GM12878 (cell line): ENCODE results near the gene LARP7. TPM values are rescaled to one million over a fixed set of nuclear protein-coding genes. Genes with fewer than 3 reads are reported as not detected.

Experiments used
- ATAC-seq: fragments of 200-7000 bp; cut with Tn5 transposase; 3 replicates; pipeline ENCODE4 v1.9.1; 2020; ENCODE audit warnings: mild to moderate bottlenecking, moderate library complexity
- BruUV-seq: library from RNA; stranded (reverse); fragments of 400-500 nt; replicated peaks from 2 replicates; lab custom pipeline; 2021; lab: Mats Ljungman, UMichigan
- CTCF ChIA-PET: fragments of 300-600 bp; sonication (Branson Sonifier 250); formaldehyde crosslinking; extraction: SDS; loops from one replicate; lab custom pipeline; 2021; ENCODE audit warnings: inconsistent platforms; lab: Yijun Ruan, JAX
- POLR2A ChIA-PET: fragments of 350-600 bp; formaldehyde crosslinking; extraction: SDS; loops from one replicate; lab custom pipeline; 2021; ENCODE audit warnings: inconsistent platforms; lab: Charles Lee
- RAD21 ChIA-PET: fragments of 300-600 bp; sonication (Branson Sonifier 250); formaldehyde crosslinking; loops from one replicate; lab custom pipeline; 2023; ENCODE audit warnings: antibody characterized with exemption; ENCODE audit not compliant: unreplicated experiment; lab: Charles Lee
- SMC1A ChIA-PET: fragments of 300-600 bp; sonication (Branson Sonifier 250); formaldehyde crosslinking; loops from one replicate; lab custom pipeline; 2023; ENCODE audit not compliant: unreplicated experiment, uncharacterized antibody; lab: Charles Lee
- DNase-seq: peaks from one replicate; pipeline ENCODE4 v3.0.0-alpha.2; 2011; ENCODE audit warnings: low read depth, low spot score
- FAIRE-seq: peaks from 3 replicates; lab custom pipeline; 2011; peaks lifted over from hg19 to GRCh38; lab: Jason Lieb, UNC
- H2AFZ ChIP-seq: 2 replicates; pipeline ENCODE4 v1.6.0; 2011; ENCODE audit warnings: low read depth, low read length, control low read depth; ENCODE audit not compliant: control insufficient read depth
- H3K27ac ChIP-seq: 2 replicates; pipeline ENCODE4 v1.5.1; 2011; ENCODE audit warnings: control low read depth; ENCODE audit not compliant: control insufficient read depth, insufficient read depth
- H3K27me3 ChIP-seq, 2 experiments: replicated peaks in 1 of 2; 2 replicates each; pipeline versions ENCODE4 v1.6.0 to v1.6.1; 2011; ENCODE audit warnings: low read length in 1 of 2; ENCODE audit not compliant: control insufficient read depth in 2 of 2, insufficient read depth in 2 of 2
- H3K36me3 ChIP-seq, 2 experiments: 2 replicates each; pipeline ENCODE4 v1.5.1; 2011; ENCODE audit warnings: low read length in 1 of 2; ENCODE audit not compliant: control insufficient read depth in 2 of 2, insufficient read depth in 2 of 2
- H3K4me1 ChIP-seq: 2 replicates; pipeline ENCODE4 v1.6.1; 2011; ENCODE audit warnings: mild to moderate bottlenecking, low read length, moderate library complexity, mixed read lengths; ENCODE audit not compliant: control insufficient read depth, insufficient read depth
- H3K4me2 ChIP-seq: 2 replicates; pipeline ENCODE4 v1.6.0; 2011; ENCODE audit warnings: control low read depth; ENCODE audit not compliant: control insufficient read depth, insufficient read depth
- H3K4me3 ChIP-seq: fragments of 200-600 bp; sonication (generic); 2 replicates; pipeline ENCODE4 v1.5.1; 2016
- H3K79me2 ChIP-seq: 2 replicates; pipeline ENCODE4 v1.6.0; 2011; ENCODE audit warnings: low read length; ENCODE audit not compliant: control insufficient read depth, insufficient read depth
- H3K9ac ChIP-seq: 2 replicates; pipeline ENCODE4 v1.8.0; 2011; ENCODE audit warnings: low read length, control low read depth, mixed read lengths; ENCODE audit not compliant: control insufficient read depth, insufficient read depth
- H3K9me3 ChIP-seq: replicated peaks from 3 replicates; pipeline ENCODE4 v1.5.1; 2011; ENCODE audit warnings: mild to moderate bottlenecking, low read length; ENCODE audit not compliant: control insufficient read depth, insufficient read depth
- H4K20me1 ChIP-seq: 2 replicates; pipeline ENCODE4 v1.6.0; 2011; ENCODE audit not compliant: control insufficient read depth, insufficient read depth
- CBX3 ChIP-seq: fragments of 200-600 bp; sonication (generic); IDR thresholded peaks from 2 replicates; pipeline ENCODE4 v1.6.1; 2016; ENCODE audit warnings: low read depth, borderline replicate concordance
- CHD4 ChIP-seq: fragments of 200-600 bp; sonication (generic); IDR thresholded peaks from 2 replicates; pipeline ENCODE4 v1.6.1; 2016; ENCODE audit warnings: mild to moderate bottlenecking
- ETV6 ChIP-seq, 2 experiments: fragments of 450-650 bp in 1 of 2; IDR thresholded peaks in 1 of 2; conservative IDR thresholded peaks in 1 of 2; 2 replicates each; pipeline ENCODE4 v1.6.1; 2014; ENCODE audit warnings: antibody characterized with exemption in 1 of 2, borderline replicate concordance in 1 of 2, low read depth in 1 of 2, mild to moderate bottlenecking in 1 of 2, moderate library complexity in 1 of 2
- HDAC6 ChIP-seq: fragments of 200-600 bp; sonication (generic); IDR thresholded peaks from one replicate; pipeline ENCODE4 v1.8.0; 2017; ENCODE audit warnings: antibody characterized with exemption; ENCODE audit not compliant: unreplicated experiment
- IKZF2 ChIP-seq, 2 experiments: fragments of 450-650 bp; IDR thresholded peaks; 2 replicates each; pipeline ENCODE4 v1.6.1; 2017; ENCODE audit warnings: mild to moderate bottlenecking in 2 of 2, moderate library complexity in 2 of 2
- MLLT1 ChIP-seq: fragments of 450-650 bp; IDR thresholded peaks from 2 replicates; pipeline ENCODE4 v1.6.1; 2016; ENCODE audit warnings: mild to moderate bottlenecking
- MTA3 ChIP-seq: IDR thresholded peaks from 2 replicates; pipeline ENCODE4 v1.6.1; 2012; ENCODE audit warnings: low read length, inconsistent platforms, borderline replicate concordance
- POLR2A ChIP-seq: IDR thresholded peaks from 2 replicates; pipeline ENCODE4 v1.6.1; 2011; ENCODE audit warnings: low read depth, mild to moderate bottlenecking, low read length
- RELB ChIP-seq: fragments of 450-650 bp; IDR thresholded peaks from 2 replicates; pipeline ENCODE4 v1.6.1; 2017; ENCODE audit warnings: low read depth, mild to moderate bottlenecking, moderate library complexity
- SIX5 ChIP-seq: IDR thresholded peaks from 2 replicates; pipeline ENCODE4 v1.6.1; 2011; ENCODE audit warnings: mild to moderate bottlenecking, low read depth, low read length, moderate library complexity; ENCODE audit not compliant: severe bottlenecking
- SMC3 ChIP-seq: IDR thresholded peaks from 2 replicates; pipeline ENCODE4 v1.6.1; 2011; ENCODE audit warnings: low read length, improper control_type of control experiment, borderline replicate concordance
- TAF1 ChIP-seq: IDR thresholded peaks from 2 replicates; pipeline ENCODE4 v1.6.1; 2011; ENCODE audit warnings: mild to moderate bottlenecking, low read depth, low read length, borderline replicate concordance
- USF2 ChIP-seq: IDR thresholded peaks from 2 replicates; pipeline ENCODE4 v1.6.1; 2011; ENCODE audit warnings: low read depth, low read length, improper control_type of control experiment, borderline replicate concordance
- YY1 ChIP-seq: IDR thresholded peaks from 2 replicates; pipeline ENCODE4 v1.6.1; 2011; ENCODE audit warnings: low read depth, mild to moderate bottlenecking, low read length
- ZNF384 ChIP-seq: IDR thresholded peaks from 2 replicates; pipeline ENCODE4 v1.6.1; 2012; ENCODE audit warnings: low read depth, mild to moderate bottlenecking, low read length, improper control_type of control experiment, borderline replicate concordance
- WGBS: methylation state at CpG from one replicate; pipeline ENCODE4 v1.1.6; 2016; ENCODE audit warnings: low lambda C conversion rate; ENCODE audit not compliant: insufficient replicate concordance, insufficient coverage; ENCODE audit errors: missing lambda C conversion rate; 5-methylcytosine and 5-hydroxymethylcytosine counted together
- in situ Hi-C: fragments of 300-500 bp; cut with MboI; formaldehyde crosslinking; loops from 9 replicates; pipeline ENCODE4 v1.14.3; 2018; ENCODE audit warnings: mixed read lengths
- intact Hi-C: fragments of 100-400 bp; cut with micrococcal nuclease; formaldehyde crosslinking; loops from one replicate; pipeline ENCODE4 v1.14.2; 2022; ENCODE audit not compliant: unreplicated experiment
- polyA plus RNA-seq, 11 experiments: library from polyadenylated mRNA; depleted of rRNA in 4 of 11; unstranded in 6 of 11; stranded (reverse) in 5 of 11; fragments of >200 nt; fragmentation: Nextera tagmentation in 4 of 11; fragmentation: Illumina TruSeq in 1 of 11; extraction: Ambion mirVana in 4 of 11; extraction: Trizol in 1 of 11; gene quantifications; 1 replicate in 1 of 11; 2 replicates in 10 of 11; pipeline versions ENCODE4 v1.2.1 to v1.2.3, GENCODE V29; 2011 to 2016; ENCODE audit warnings: inconsistent platforms in 2 of 11, missing spikeins in 2 of 11, low read depth in 1 of 11
- total RNA-seq, 4 experiments: library from RNA; depleted of rRNA in 3 of 4; stranded (reverse); fragments of >200 nt in 3 of 4; fragmentation: Illumina TruSeq in 1 of 4; extraction: Trizol in 1 of 4; gene quantifications; 2 replicates each; pipeline versions ENCODE4 v1.2.1 to v1.2.3, GENCODE V29; 2013 to 2021

LARP7 gene
- total and polyA plus RNA-seq, 10 of the 15 experiments (the other 5 are each of a cell fraction or from before 2014, with no cell fraction given), result 27.8 to 107 (median 61.8) TPM

GRCh38 chr4:112704322-112704721 lies 67.4 kb downstream of the LARP7 start:
- Histone ChIP-seq H3K9me3 (no peaks in the 10 kb centered on the region; the same call in 2 of the 3 replicates), H3K4me2 (no peak overlapping the region), H3K4me1 (no peaks in the 10 kb centered on the region), H2AFZ (no peak overlapping the region), H3K79me2 (no peaks in the 10 kb centered on the region), H3K4me3 (no peak overlapping the region), H4K20me1 (no peaks in the 10 kb centered on the region), H3K27ac (no peak overlapping the region), H3K9ac (no peak overlapping the region), H3K36me3 (no peaks in the 10 kb centered on the region), H3K27me3 (peaks cover 7 to 12% of the 10 kb centered on the region in 2 experiments; a peak in 3 of 4 replicates)
- in situ Hi-C loops, result no loop called here
- TF ChIP-seq CBX3, result no peak
- no peak for TF ChIP-seq SMC3
- TF ChIP-seq SIX5, result no peak
- no peak for TF ChIP-seq CHD4
- TF ChIP-seq HDAC6, result no peak
- TF ChIP-seq POLR2A, result no peak
- TF ChIP-seq MTA3, result no peak
- TF ChIP-seq ETV6 (conservative IDR thresholded peaks at IDR 0.05 in 1 of 2, IDR thresholded peaks at IDR 0.05 in 1 of 2; ENCODE audit: borderline replicate concordance in 1 of 2, low read depth in 1 of 2), result no peak
- TF ChIP-seq TAF1, result no peak
- TF ChIP-seq IKZF2 (IDR thresholded peaks at IDR 0.05), result no peak
- no peak for TF ChIP-seq YY1
- no peak for TF ChIP-seq MLLT1
- TF ChIP-seq RELB, result no peak
- TF ChIP-seq ZNF384, result no peak
- no peak for TF ChIP-seq USF2
- POLR2A ChIA-PET, result interaction anchor here (0.6 kb wide), 1 partner anchor 69 kb away, joined by 3 read pairs; no protein-coding TSS in a partner anchor
- FAIRE-seq (no peak), ATAC-seq (no peak), DNase-seq (no peak)
- no TSS peak for BruUV-seq
- intact Hi-C loops, result no loop called here
- WGBS, result 79% methylated on average over 7 of the region's 7 CpGs
- SMC1A ChIA-PET, result interaction anchor here (0.9 kb wide), 1 partner anchor 32 kb away, joined by 3 read pairs; no protein-coding TSS in a partner anchor
- RAD21 ChIA-PET, result interaction anchor here (1.1 kb wide), 1 partner anchor 49 kb away, joined by 3 read pairs; no protein-coding TSS in a partner anchor
- CTCF ChIA-PET, result interaction anchor here (0.7 kb wide), 1 partner anchor 180 kb away, joined by 3 read pairs; no protein-coding TSS in a partner anchor
